ENCODE data around the gene SLC24A4. TPM values are rescaled to one million over a fixed set of nuclear protein-coding genes. Genes with fewer than 3 reads are reported as not detected.

SLC24A4 gene
- total RNA-seq, 1 donor from 2014 or later: 0.36 TPM

- H3K4me3 ChIP-seq: no peak overlapping the region
- H3K4me1 ChIP-seq: peaks cover 27% of the 10 kb centered on the region
- peak overlapping the region; percentile 11 for H3K27ac ChIP-seq (replicated peaks)
- no peak for TF ChIP-seq CTCF (IDR thresholded peaks at IDR 0.05; ENCODE audit: borderline replicate concordance)
- peaks cover 14% of the 10 kb centered on the region for H3K9me3 ChIP-seq (replicated peaks)
- no peaks in the 10 kb centered on the region for H3K36me3 ChIP-seq
- no peak for DNase-seq
- intact Hi-C loops (cut with micrococcal nuclease): no loop called here
- no peaks in the 10 kb centered on the region for H3K27me3 ChIP-seq (ENCODE audit: low read depth)
Measured at GRCh38 chr14:92463141-92463540, 140.2 kb downstream of the SLC24A4 start.

- Histone ChIP-seq H3K27ac (replicated peaks) (no peak overlapping the region), H3K27me3 (ENCODE audit: low read depth) (no peaks in the 10 kb centered on the region), H3K36me3 (no peaks in the 10 kb centered on the region), H3K4me3 (no peak overlapping the region), H3K9me3 (replicated peaks) (peaks cover 17% of the 10 kb centered on the region), H3K4me1 (peaks cover 27% of the 10 kb centered on the region)
- intact Hi-C loops (cut with micrococcal nuclease): no loop called here
- TF ChIP-seq CTCF (IDR thresholded peaks at IDR 0.05; ENCODE audit: borderline replicate concordance): no peak
- no peak for DNase-seq
Measured at GRCh38 chr14:92464156-92464555, 141.2 kb downstream of the SLC24A4 start.

- intact Hi-C loops (cut with micrococcal nuclease): no loop called here
- Histone ChIP-seq H3K27me3 (ENCODE audit: low read depth) (no peaks in the 10 kb centered on the region), H3K4me1 (peaks cover 27% of the 10 kb centered on the region), H3K9me3 (replicated peaks) (peaks cover 23% of the 10 kb centered on the region), H3K27ac (replicated peaks) (no peak overlapping the region), H3K4me3 (no peak overlapping the region), H3K36me3 (no peaks in the 10 kb centered on the region)
- no peak for TF ChIP-seq CTCF (IDR thresholded peaks at IDR 0.05; ENCODE audit: borderline replicate concordance)
- DNase-seq: no peak
Measured at GRCh38 chr14:92464716-92465115, 141.8 kb downstream of the SLC24A4 start.

GRCh38 chr14:92465353-92466055 is 142.5 kb downstream of the SLC24A4 start:
- intact Hi-C loops (cut with micrococcal nuclease): no loop called here
- DNase-seq: no peak
- no peak overlapping the region for H3K27ac ChIP-seq (replicated peaks)

GRCh38 chr14:92466059-92466458 is 143.1 kb downstream of the SLC24A4 start:
- TF ChIP-seq CTCF (IDR thresholded peaks at IDR 0.05; ENCODE audit: borderline replicate concordance): no peak
- no peak overlapping the region for H3K27ac ChIP-seq (replicated peaks)
- H3K4me1 ChIP-seq: peaks cover 14% of the 10 kb centered on the region
- no peaks in the 10 kb centered on the region for H3K36me3 ChIP-seq
- intact Hi-C loops (cut with micrococcal nuclease): no loop called here
- DNase-seq: no peak
- H3K27me3 ChIP-seq (ENCODE audit: low read depth): no peaks in the 10 kb centered on the region
- H3K4me3 ChIP-seq: no peak overlapping the region
- H3K9me3 ChIP-seq (replicated peaks): peaks cover 26% of the 10 kb centered on the region

More at GRCh38 chr14:92465353-92466055, 142.5 kb downstream of the SLC24A4 start:
- peaks cover 26% of the 10 kb centered on the region for H3K9me3 ChIP-seq (replicated peaks)
- H3K36me3 ChIP-seq: no peaks in the 10 kb centered on the region
- no peaks in the 10 kb centered on the region for H3K27me3 ChIP-seq (ENCODE audit: low read depth)
- no peak for TF ChIP-seq CTCF (IDR thresholded peaks at IDR 0.05; ENCODE audit: borderline replicate concordance)
- H3K4me3 ChIP-seq: no peak overlapping the region
- peaks cover 20% of the 10 kb centered on the region for H3K4me1 ChIP-seq
